CD14-positive monocyte (primary cell): ENCODE measurements around the gene CWC27. TPM values are rescaled to one million over a fixed set of nuclear protein-coding genes. Genes with fewer than 3 reads are reported as not detected.

ENCODE experiments used
- DNase-seq, 3 donors: peaks; one replicate each; pipeline ENCODE4 v3.0.0-alpha.2; 2011 to 2022
- H2AFZ ChIP-seq: 2 replicates; pipeline ENCODE4 v1.6.0; 2012; ENCODE audit warnings: mild to moderate bottlenecking, low read depth, low read length, inconsistent platforms; ENCODE audit not compliant: insufficient read depth, poor library complexity, severe bottlenecking
- H3K27ac ChIP-seq, 2 donors: 1 replicate in 1 of 2; 2 replicates in 1 of 2; pipeline ENCODE4 v1.5.1; 2012 to 2013; ENCODE audit warnings: low read length in 2 of 2, control low read depth in 1 of 2, inconsistent platforms in 1 of 2, low read depth in 1 of 2, mild to moderate bottlenecking in 1 of 2
- H3K27me3 ChIP-seq, 2 donors: one replicate each; pipeline versions ENCODE4 v1.6.0 to v1.6.1; 2011 to 2013; ENCODE audit warnings: low read length in 2 of 2; ENCODE audit not compliant: control insufficient read depth in 2 of 2, insufficient read depth in 2 of 2
- H3K36me3 ChIP-seq, 2 donors: replicated peaks in 1 of 2; 1 replicate in 1 of 2; 2 replicates in 1 of 2; pipeline versions ENCODE4 v1.5.1 to v1.6.1; 2012 to 2013; ENCODE audit warnings: low read length in 2 of 2, control low read depth in 1 of 2, inconsistent platforms in 1 of 2, mild to moderate bottlenecking in 1 of 2; ENCODE audit not compliant: insufficient read depth in 2 of 2, control insufficient read depth in 1 of 2
- H3K4me1 ChIP-seq, 2 donors: 1 replicate in 1 of 2; 2 replicates in 1 of 2; pipeline versions ENCODE4 v1.5.1 to v1.6.1; 2012 to 2013; ENCODE audit warnings: low read length in 2 of 2, control low read depth in 1 of 2, inconsistent platforms in 1 of 2, mild to moderate bottlenecking in 1 of 2, moderate library complexity in 1 of 2; ENCODE audit not compliant: insufficient read depth in 2 of 2, control insufficient read depth in 1 of 2
- H3K4me2 ChIP-seq: replicated peaks from 2 replicates; pipeline ENCODE3; 2012; ENCODE audit warnings: low read length, moderate library complexity, mild to moderate bottlenecking; ENCODE audit not compliant: poor library complexity, severe bottlenecking; ENCODE audit errors: extremely low read depth
- H3K4me3 ChIP-seq, 3 experiments: fragments of 200-600 bp in 1 of 3; sonication (generic) in 1 of 3; replicated peaks in 1 of 3; 1 replicate in 2 of 3; 2 replicates in 1 of 3; pipeline ENCODE4 v1.5.1; 2011 to 2013; ENCODE audit warnings: low read length in 3 of 3, mild to moderate bottlenecking in 3 of 3, control low read depth in 2 of 3, low read depth in 2 of 3, inconsistent platforms in 1 of 3, moderate library complexity in 1 of 3
- H3K79me2 ChIP-seq: 2 replicates; pipeline ENCODE4 v1.6.0; 2012; ENCODE audit warnings: mild to moderate bottlenecking, control low read depth, inconsistent platforms, low read length, moderate library complexity; ENCODE audit not compliant: insufficient read depth
- H3K9ac ChIP-seq: 2 replicates; pipeline ENCODE4 v1.6.0; 2017; ENCODE audit warnings: low read length, mild to moderate bottlenecking; ENCODE audit not compliant: insufficient read depth, poor library complexity, severe bottlenecking
- H3K9me3 ChIP-seq, 2 donors: replicated peaks in 1 of 2; 1 replicate in 1 of 2; 2 replicates in 1 of 2; pipeline versions ENCODE4 v1.5.1 to v1.6.1; 2012 to 2013; ENCODE audit warnings: low read length in 2 of 2, control low read depth in 1 of 2; ENCODE audit not compliant: control insufficient read depth in 1 of 2, insufficient read depth in 1 of 2
- H4K20me1 ChIP-seq: 2 replicates; pipeline ENCODE4 v1.6.0; 2012; ENCODE audit warnings: mild to moderate bottlenecking, low read length, control low read depth, moderate library complexity; ENCODE audit not compliant: insufficient read depth
- H3K27ac Mint-ChIP-seq, 7 donors: one replicate each; pipeline ENCODE4 v1.8.0; 2020; ENCODE audit warnings: mild to moderate bottlenecking in 7 of 7, mixed read lengths in 7 of 7, moderate library complexity in 6 of 7, inconsistent platforms in 2 of 7
- H3K27me3 Mint-ChIP-seq, 3 donors: one replicate each; pipeline ENCODE4 v1.8.0; 2021 to 2022; ENCODE audit warnings: low read depth in 3 of 3, mild to moderate bottlenecking in 3 of 3, mixed read lengths in 3 of 3, moderate library complexity in 3 of 3, inconsistent platforms in 1 of 3
- H3K36me3 Mint-ChIP-seq, 2 donors: one replicate each; pipeline ENCODE4 v1.8.0; 2020; ENCODE audit warnings: mixed read lengths in 2 of 2, inconsistent platforms in 1 of 2, mild to moderate bottlenecking in 1 of 2
- H3K4me1 Mint-ChIP-seq: one replicate; pipeline ENCODE4 v1.8.0; 2020; ENCODE audit warnings: mild to moderate bottlenecking, mixed read lengths
- H3K4me3 Mint-ChIP-seq, 2 donors: one replicate each; pipeline ENCODE4 v1.8.0; 2020; ENCODE audit warnings: mild to moderate bottlenecking in 2 of 2, mixed read lengths in 2 of 2, moderate library complexity in 1 of 2
- H3K9me3 Mint-ChIP-seq, 7 donors: one replicate each; pipeline ENCODE4 v1.8.0; 2020 to 2022; ENCODE audit warnings: mixed read lengths in 7 of 7, mild to moderate bottlenecking in 6 of 7, moderate library complexity in 6 of 7, inconsistent platforms in 2 of 7
- WGBS: methylation state at CpG from one replicate; pipeline ENCODE4 v1.1.5; 2013; ENCODE audit warnings: missing lambda C conversion rate; ENCODE audit not compliant: insufficient coverage; 5-methylcytosine and 5-hydroxymethylcytosine counted together
- intact Hi-C, 2 donors: fragments of 100-400 bp; cut with micrococcal nuclease; formaldehyde crosslinking; loops; one replicate each; pipeline versions ENCODE4 v1.15.0 to v1.15.1; 2023
- polyA plus RNA-seq, 3 donors: library from polyadenylated mRNA; depleted of rRNA in 1 of 3; unstranded in 2 of 3; stranded (reverse) in 1 of 3; fragments of 300-500 nt in 2 of 3; fragments of >200 nt in 1 of 3; fragmentation: Illumina TruSeq in 2 of 3; gene quantifications; 1 replicate in 2 of 3; 2 replicates in 1 of 3; pipeline ENCODE4 v1.2.3, GENCODE V29; 2012 to 2021
- TF ChIP-seq, protein P1 (sequence below): fragments of 200-600 bp; IDR thresholded peaks from one replicate; pipeline ENCODE4 v1.8.0; 2022; ENCODE audit warnings: antibody characterized with exemption, mild to moderate bottlenecking

CWC27 gene
- polyA plus RNA-seq, 3 donors = 6.6 to 18.9 (median 14.5) TPM

DNA sequence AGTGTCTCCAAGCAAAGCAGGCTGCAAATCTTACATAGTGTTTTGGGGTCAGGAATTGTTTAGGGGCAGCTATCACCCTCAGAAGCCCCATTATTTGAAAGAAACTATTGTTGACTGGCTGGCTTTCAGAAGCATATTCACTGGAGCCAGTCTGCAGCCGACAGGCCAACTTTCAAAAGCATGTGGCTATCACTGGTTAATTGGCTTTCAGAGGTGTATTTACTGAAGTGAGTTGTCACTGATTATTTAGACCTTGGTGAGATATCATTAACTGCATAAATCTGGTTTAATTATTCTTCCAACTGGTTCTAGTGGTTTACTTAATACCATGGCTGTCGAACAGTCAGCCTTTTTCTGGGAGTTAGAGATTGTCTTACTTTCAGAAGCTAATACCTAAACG is 247.0 kb downstream of the CWC27 start:
- Histone ChIP-seq H3K4me1 (no peaks in the 10 kb centered on the region), H3K79me2 (no peaks in the 10 kb centered on the region), H3K9ac (no peak overlapping the region), H3K4me3 (no peak overlapping the region), H3K27me3 (no peaks in the 10 kb centered on the region), H2AFZ (no peak overlapping the region), H4K20me1 (no peaks in the 10 kb centered on the region), H3K9me3 (no peaks in the 10 kb centered on the region), H3K4me2 (no peak overlapping the region), H3K27ac (no peak overlapping the region), H3K36me3 (no peaks in the 10 kb centered on the region)
- Mint-ChIP-seq H3K27me3 (no peaks in the 10 kb centered on the region), H3K27ac (no peak overlapping the region), H3K36me3 (peaks cover 0 to 10% of the 10 kb centered on the region in 2 donors), H3K4me1 (no peaks in the 10 kb centered on the region), H3K9me3 (peaks cover 0 to 2% (median 0%) of the 10 kb centered on the region in 7 donors), H3K4me3 (no peak overlapping the region)
- DNase-seq = no peak
- intact Hi-C loops = no loop called here
- TF ChIP-seq, protein P1, sequence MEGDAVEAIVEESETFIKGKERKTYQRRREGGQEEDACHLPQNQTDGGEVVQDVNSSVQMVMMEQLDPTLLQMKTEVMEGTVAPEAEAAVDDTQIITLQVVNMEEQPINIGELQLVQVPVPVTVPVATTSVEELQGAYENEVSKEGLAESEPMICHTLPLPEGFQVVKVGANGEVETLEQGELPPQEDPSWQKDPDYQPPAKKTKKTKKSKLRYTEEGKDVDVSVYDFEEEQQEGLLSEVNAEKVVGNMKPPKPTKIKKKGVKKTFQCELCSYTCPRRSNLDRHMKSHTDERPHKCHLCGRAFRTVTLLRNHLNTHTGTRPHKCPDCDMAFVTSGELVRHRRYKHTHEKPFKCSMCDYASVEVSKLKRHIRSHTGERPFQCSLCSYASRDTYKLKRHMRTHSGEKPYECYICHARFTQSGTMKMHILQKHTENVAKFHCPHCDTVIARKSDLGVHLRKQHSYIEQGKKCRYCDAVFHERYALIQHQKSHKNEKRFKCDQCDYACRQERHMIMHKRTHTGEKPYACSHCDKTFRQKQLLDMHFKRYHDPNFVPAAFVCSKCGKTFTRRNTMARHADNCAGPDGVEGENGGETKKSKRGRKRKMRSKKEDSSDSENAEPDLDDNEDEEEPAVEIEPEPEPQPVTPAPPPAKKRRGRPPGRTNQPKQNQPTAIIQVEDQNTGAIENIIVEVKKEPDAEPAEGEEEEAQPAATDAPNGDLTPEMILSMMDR = no peak
- WGBS = no CpG with 5 or more reads among the region's 3 CpGs

DNA sequence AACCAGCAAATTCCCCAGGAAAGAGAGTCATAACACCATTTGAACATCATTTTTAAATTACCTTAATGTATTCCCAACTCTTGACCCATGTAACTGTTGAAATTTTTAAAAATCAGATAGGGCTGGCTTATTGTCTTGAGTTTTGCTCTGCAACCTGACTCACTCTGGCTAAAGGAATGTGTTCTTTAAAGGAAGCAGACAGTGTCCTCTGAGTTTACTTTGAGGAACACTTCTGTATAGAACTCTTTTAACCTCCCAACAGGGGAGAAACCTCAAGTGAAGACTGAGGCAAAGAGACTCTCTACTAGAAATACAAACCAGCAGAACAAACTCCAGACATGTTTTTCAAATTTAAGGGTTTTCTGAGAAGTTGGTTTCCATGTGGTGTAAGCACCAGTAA is 248.9 kb downstream of the CWC27 start:
- DNase-seq = no peak
- H3K9me3 ChIP-seq = no peaks in the 10 kb centered on the region
- Mint-ChIP-seq H3K4me1 (peaks cover 12% of the 10 kb centered on the region), H3K9me3 (peaks cover 0 to 2% (median 0%) of the 10 kb centered on the region in 7 donors), H3K27ac (no peak overlapping the region), H3K36me3 (peaks cover 0 to 10% of the 10 kb centered on the region in 2 donors), H3K27me3 (no peaks in the 10 kb centered on the region), H3K4me3 (no peak overlapping the region)
- H2AFZ ChIP-seq = no peak overlapping the region
- H3K36me3 ChIP-seq = no peaks in the 10 kb centered on the region
- TF ChIP-seq, protein P1 = no peak
- no peaks in the 10 kb centered on the region for H4K20me1 ChIP-seq
- peaks cover 0 to 7% of the 10 kb centered on the region in 2 donors for H3K4me1 ChIP-seq
- H3K9ac ChIP-seq = no peak overlapping the region
- no peaks in the 10 kb centered on the region for H3K27me3 ChIP-seq
- H3K79me2 ChIP-seq = no peaks in the 10 kb centered on the region
- no peak overlapping the region for H3K4me3 ChIP-seq
- no peak overlapping the region for H3K27ac ChIP-seq
- intact Hi-C loops = no loop called here
- no peak overlapping the region for H3K4me2 ChIP-seq
